HL-60 (cell line): Measurements from ENCODE around the gene NPHS1.

ENCODE experiments used
- DNase-seq, 2 experiments: peaks; one replicate each; pipeline ENCODE4 v3.0.0-alpha.2; 2010 to 2020; ENCODE audit warnings: low read depth in 1 of 2, low spot score in 1 of 2
- H3K27ac ChIP-seq: fragments of 250-450 bp; sonication (Bioruptor Pico); replicated peaks from 2 replicates; pipeline ENCODE4 v1.5.1; 2020; ENCODE audit warnings: mild to moderate bottlenecking, moderate library complexity
- H3K27me3 ChIP-seq: fragments of 250-450 bp; sonication (Bioruptor Pico); 2 replicates; pipeline ENCODE4 v1.5.1; 2021; ENCODE audit warnings: mild to moderate bottlenecking, moderate library complexity; ENCODE audit not compliant: insufficient read depth, poor library complexity, severe bottlenecking
- H3K4me3 ChIP-seq: replicated peaks from 2 replicates; pipeline ENCODE4 v1.5.1; 2011; ENCODE audit warnings: mild to moderate bottlenecking, control low read depth, low read length; ENCODE audit not compliant: insufficient read depth
- CTCF ChIP-seq: IDR thresholded peaks from one replicate; pipeline ENCODE4 v1.5.1; 2011; ENCODE audit warnings: low read length, control low read depth, inconsistent platforms; ENCODE audit not compliant: insufficient read depth
- GABPA ChIP-seq: IDR thresholded peaks from 2 replicates; pipeline ENCODE4 v1.6.1; 2012; ENCODE audit warnings: low read depth
- POLR2AphosphoS5 ChIP-seq: IDR thresholded peaks from 2 replicates; pipeline ENCODE4 v1.6.1; 2012; ENCODE audit warnings: low read depth
- REST ChIP-seq: IDR thresholded peaks from 2 replicates; pipeline ENCODE4 v1.6.1; 2012; ENCODE audit warnings: low read depth; ENCODE audit not compliant: insufficient replicate concordance
- SPI1 ChIP-seq: IDR thresholded peaks from 2 replicates; pipeline ENCODE4 v1.6.1; 2012; ENCODE audit warnings: low read depth, mild to moderate bottlenecking, borderline replicate concordance

The NPHS1 gene

GRCh38 chr19:35883882-35884281 is 31.6 kb upstream of the NPHS1 start:
- no peak for DNase-seq
- Histone ChIP-seq H3K4me3 (no peak overlapping the region), H3K27ac (no peak overlapping the region), H3K27me3 (no peaks in the 10 kb centered on the region)
- TF ChIP-seq GABPA (no peak), SPI1 (no peak), CTCF (no peak), POLR2AphosphoS5 (no peak), REST (no peak)

- no peaks in the 10 kb centered on the region for H3K27me3 ChIP-seq
- peak in 1 of 2 experiments; percentile 62 for DNase-seq
- TF ChIP-seq POLR2AphosphoS5: no peak
- no peak for TF ChIP-seq GABPA
- TF ChIP-seq CTCF: no peak
- no peak for TF ChIP-seq SPI1
- TF ChIP-seq REST: no peak
- no peak overlapping the region for H3K4me3 ChIP-seq
- no peak overlapping the region for H3K27ac ChIP-seq
Measured at GRCh38 chr19:35882114-35882832, 30.0 kb upstream of the NPHS1 start.

- Histone ChIP-seq H3K27ac (no peak overlapping the region), H3K27me3 (no peaks in the 10 kb centered on the region), H3K4me3 (no peak overlapping the region)
- TF ChIP-seq POLR2AphosphoS5: no peak
- TF ChIP-seq REST: peak; percentile 99
- DNase-seq: peak in 1 of 2 experiments; percentile 80
Measured at GRCh38 chr19:35879770-35880317, 27.5 kb upstream of the NPHS1 start.
